OCI-LY7 (cell line): Measurements from ENCODE around the gene ADGRD1. TPM values are rescaled to one million over a fixed set of nuclear protein-coding genes. Genes with fewer than 3 reads are reported as not detected.

Experiments
- BruUV-seq: library from RNA; stranded (reverse); fragments of 400-500 nt; replicated peaks from 2 replicates; lab custom pipeline; 2021; lab: Mats Ljungman, UMichigan
- CTCF ChIA-PET: fragments of 300-600 bp; sonication (Branson Sonifier 250); formaldehyde crosslinking; loops from one replicate; lab custom pipeline; 2022; ENCODE audit warnings: antibody characterized with exemption; ENCODE audit not compliant: unreplicated experiment; lab: Charles Lee
- POLR2A ChIA-PET: fragments of 300-600 bp; sonication (Branson Sonifier 250); formaldehyde crosslinking; loops from one replicate; lab custom pipeline; 2022; ENCODE audit warnings: antibody characterized with exemption; lab: Charles Lee
- DNase-seq: peaks from one replicate; pipeline ENCODE4 v3.0.0-alpha.2; 2015; ENCODE audit warnings: low spot score
- H2AFZ ChIP-seq: fragments of 200-600 bp; sonication (generic), shearing (Covaris generic); 2 replicates; pipeline ENCODE4 v1.6.1; 2014; ENCODE audit warnings: mild to moderate bottlenecking, antibody characterized with exemption, low read length, moderate library complexity
- H3K27ac ChIP-seq: fragments of 200-600 bp; sonication (generic); 2 replicates; pipeline ENCODE4 v1.5.1; 2014; ENCODE audit warnings: mixed run types, low read depth, mild to moderate bottlenecking, moderate library complexity, low read length, inconsistent platforms; ENCODE audit not compliant: poor library complexity, severe bottlenecking
- H3K36me3 ChIP-seq: fragments of 200-600 bp; sonication (generic); 2 replicates; pipeline ENCODE4 v1.6.1; 2014; ENCODE audit warnings: mild to moderate bottlenecking, antibody characterized with exemption, low read length, moderate library complexity, mixed read lengths; ENCODE audit not compliant: insufficient read depth
- H3K4me1 ChIP-seq: fragments of 200-600 bp; sonication (generic); 2 replicates; pipeline ENCODE4 v1.5.1; 2014; ENCODE audit warnings: mild to moderate bottlenecking, low read length; ENCODE audit not compliant: insufficient read depth, poor library complexity, severe bottlenecking
- H3K4me2 ChIP-seq: fragments of 200-600 bp; sonication (generic); 2 replicates; pipeline ENCODE4 v1.6.1; 2014; ENCODE audit warnings: mild to moderate bottlenecking, low read length
- H3K4me3 ChIP-seq: fragments of 200-600 bp; sonication (generic); 2 replicates; pipeline ENCODE4 v1.5.1; 2014; ENCODE audit warnings: mild to moderate bottlenecking, low read depth, low read length; ENCODE audit not compliant: poor library complexity, severe bottlenecking
- H3K79me2 ChIP-seq: fragments of 200-600 bp; sonication (generic); 2 replicates; pipeline ENCODE4 v1.6.1; 2016; ENCODE audit warnings: low read depth, mild to moderate bottlenecking, low read length, moderate library complexity, mixed read lengths; ENCODE audit not compliant: insufficient read depth
- H3K9me2 ChIP-seq: fragments of 200-600 bp; sonication (generic); 2 replicates; pipeline ENCODE4 v1.6.1; 2016; ENCODE audit warnings: mild to moderate bottlenecking, low read length, mixed read lengths; ENCODE audit not compliant: insufficient read depth
- H3K9me3 ChIP-seq: fragments of 200-600 bp; sonication (generic); 2 replicates; pipeline ENCODE4 v1.6.1; 2014; ENCODE audit warnings: mild to moderate bottlenecking, mixed run types, low read length, mixed read lengths
- H4K20me1 ChIP-seq: fragments of 200-600 bp; sonication (generic); 2 replicates; pipeline ENCODE4 v1.6.1; 2014; ENCODE audit warnings: mild to moderate bottlenecking, antibody characterized with exemption, low read length, moderate library complexity, mixed read lengths; ENCODE audit not compliant: insufficient read depth
- EZH2phosphoT487 ChIP-seq: fragments of 200-600 bp; sonication (generic); IDR thresholded peaks from 2 replicates; pipeline ENCODE4 v1.6.1; 2018; ENCODE audit warnings: low read depth, borderline replicate concordance, mild to moderate bottlenecking, mixed run types, antibody characterized with exemption, low read length, moderate library complexity, mixed read lengths
- intact Hi-C: fragments of 100-400 bp; cut with micrococcal nuclease; formaldehyde crosslinking; loops from one replicate; pipeline ENCODE4 v1.10.0; 2022; ENCODE audit not compliant: unreplicated experiment
- total RNA-seq, 2 experiments: library from RNA; depleted of rRNA in 1 of 2; stranded (reverse); fragments of >200 nt in 1 of 2; shearing (Covaris generic) in 1 of 2; gene quantifications; 2 replicates each; pipeline ENCODE4 v1.2.3, GENCODE V29; 2014 to 2022
- TF ChIP-seq, protein P1 (sequence below): fragments of 200-600 bp; sonication (generic); conservative IDR thresholded peaks from 2 replicates; pipeline ENCODE4 v1.5.1; 2014; ENCODE audit warnings: mild to moderate bottlenecking, antibody characterized with exemption, low read length, moderate library complexity, mixed read lengths

Gene ADGRD1
- total RNA-seq, 2 experiments from 2014 or later = 1.0 to 1.7 TPM

DNA sequence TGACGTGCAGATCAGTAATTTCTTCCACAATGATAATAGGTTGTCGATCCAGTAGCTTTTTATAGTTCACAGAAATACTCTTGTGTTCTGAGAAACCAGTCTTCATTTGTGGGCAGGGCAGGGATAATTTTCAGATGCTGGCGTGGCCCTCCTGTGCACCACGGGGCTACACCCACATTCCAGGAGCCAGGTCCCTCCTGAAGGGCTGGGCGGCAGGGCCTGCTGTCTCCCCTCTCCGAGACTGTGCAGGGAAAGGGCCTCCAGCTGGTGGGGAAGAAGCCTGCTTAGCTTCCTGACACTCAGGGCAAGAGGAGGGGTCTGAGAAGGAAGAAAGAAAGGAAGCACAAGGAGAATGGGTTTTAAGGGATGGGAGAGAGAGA, 94.9 kb downstream of the ADGRD1 start:
- TF ChIP-seq EZH2phosphoT487 = no peak
- TF ChIP-seq, protein P1, sequence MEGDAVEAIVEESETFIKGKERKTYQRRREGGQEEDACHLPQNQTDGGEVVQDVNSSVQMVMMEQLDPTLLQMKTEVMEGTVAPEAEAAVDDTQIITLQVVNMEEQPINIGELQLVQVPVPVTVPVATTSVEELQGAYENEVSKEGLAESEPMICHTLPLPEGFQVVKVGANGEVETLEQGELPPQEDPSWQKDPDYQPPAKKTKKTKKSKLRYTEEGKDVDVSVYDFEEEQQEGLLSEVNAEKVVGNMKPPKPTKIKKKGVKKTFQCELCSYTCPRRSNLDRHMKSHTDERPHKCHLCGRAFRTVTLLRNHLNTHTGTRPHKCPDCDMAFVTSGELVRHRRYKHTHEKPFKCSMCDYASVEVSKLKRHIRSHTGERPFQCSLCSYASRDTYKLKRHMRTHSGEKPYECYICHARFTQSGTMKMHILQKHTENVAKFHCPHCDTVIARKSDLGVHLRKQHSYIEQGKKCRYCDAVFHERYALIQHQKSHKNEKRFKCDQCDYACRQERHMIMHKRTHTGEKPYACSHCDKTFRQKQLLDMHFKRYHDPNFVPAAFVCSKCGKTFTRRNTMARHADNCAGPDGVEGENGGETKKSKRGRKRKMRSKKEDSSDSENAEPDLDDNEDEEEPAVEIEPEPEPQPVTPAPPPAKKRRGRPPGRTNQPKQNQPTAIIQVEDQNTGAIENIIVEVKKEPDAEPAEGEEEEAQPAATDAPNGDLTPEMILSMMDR = no peak
- H2AFZ ChIP-seq = no peak overlapping the region
- H3K9me3 ChIP-seq = no peaks in the 10 kb centered on the region
- H3K9me2 ChIP-seq = no peaks in the 10 kb centered on the region
- no peaks in the 10 kb centered on the region for H3K36me3 ChIP-seq
- BruUV-seq = no TSS peak
- H3K4me1 ChIP-seq = peaks cover 11% of the 10 kb centered on the region
- ChIA-PET POLR2A (no interaction called here), CTCF (no interaction called here)
- intact Hi-C loops = no loop called here
- H3K79me2 ChIP-seq = no peaks in the 10 kb centered on the region
- no peaks in the 10 kb centered on the region for H4K20me1 ChIP-seq
- no peak overlapping the region for H3K4me2 ChIP-seq
- no peak for DNase-seq
- H3K4me3 ChIP-seq = no peak overlapping the region
- H3K27ac ChIP-seq = no peak overlapping the region

DNA sequence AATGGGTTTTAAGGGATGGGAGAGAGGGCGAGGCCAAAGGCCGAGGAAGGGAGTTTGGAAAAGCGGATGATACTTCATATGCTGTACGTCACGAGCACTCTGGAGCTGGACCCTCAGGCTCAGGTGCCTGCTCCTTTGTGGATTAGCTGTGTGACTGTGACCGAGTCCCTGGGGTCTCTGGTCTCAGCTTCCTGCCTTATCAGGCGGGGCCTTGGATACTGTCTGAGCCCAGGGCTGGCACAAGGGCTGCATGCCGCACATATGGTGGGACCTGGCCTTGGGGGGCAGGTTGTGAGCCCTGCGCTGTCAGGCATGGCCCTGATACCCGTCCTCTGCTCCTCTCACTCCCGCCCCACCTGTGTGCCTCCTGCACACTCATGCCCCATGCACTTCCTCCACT, 95.3 kb downstream of the ADGRD1 start:
- no peak for TF ChIP-seq EZH2phosphoT487
- TF ChIP-seq, protein P1 = no peak
- CTCF ChIA-PET = no interaction called here
- no peak overlapping the region for H3K4me2 ChIP-seq
- H4K20me1 ChIP-seq = no peaks in the 10 kb centered on the region
- H3K79me2 ChIP-seq = no peaks in the 10 kb centered on the region
- H3K27ac ChIP-seq = no peak overlapping the region
- H3K4me3 ChIP-seq = no peak overlapping the region
- no TSS peak for BruUV-seq
- POLR2A ChIA-PET = no interaction called here
- no peak for DNase-seq
- no peaks in the 10 kb centered on the region for H3K36me3 ChIP-seq
- no peaks in the 10 kb centered on the region for H3K9me3 ChIP-seq
- no peak overlapping the region for H2AFZ ChIP-seq
- intact Hi-C loops = no loop called here
- H3K4me1 ChIP-seq = peaks cover 11% of the 10 kb centered on the region
- H3K9me2 ChIP-seq = no peaks in the 10 kb centered on the region

DNA sequence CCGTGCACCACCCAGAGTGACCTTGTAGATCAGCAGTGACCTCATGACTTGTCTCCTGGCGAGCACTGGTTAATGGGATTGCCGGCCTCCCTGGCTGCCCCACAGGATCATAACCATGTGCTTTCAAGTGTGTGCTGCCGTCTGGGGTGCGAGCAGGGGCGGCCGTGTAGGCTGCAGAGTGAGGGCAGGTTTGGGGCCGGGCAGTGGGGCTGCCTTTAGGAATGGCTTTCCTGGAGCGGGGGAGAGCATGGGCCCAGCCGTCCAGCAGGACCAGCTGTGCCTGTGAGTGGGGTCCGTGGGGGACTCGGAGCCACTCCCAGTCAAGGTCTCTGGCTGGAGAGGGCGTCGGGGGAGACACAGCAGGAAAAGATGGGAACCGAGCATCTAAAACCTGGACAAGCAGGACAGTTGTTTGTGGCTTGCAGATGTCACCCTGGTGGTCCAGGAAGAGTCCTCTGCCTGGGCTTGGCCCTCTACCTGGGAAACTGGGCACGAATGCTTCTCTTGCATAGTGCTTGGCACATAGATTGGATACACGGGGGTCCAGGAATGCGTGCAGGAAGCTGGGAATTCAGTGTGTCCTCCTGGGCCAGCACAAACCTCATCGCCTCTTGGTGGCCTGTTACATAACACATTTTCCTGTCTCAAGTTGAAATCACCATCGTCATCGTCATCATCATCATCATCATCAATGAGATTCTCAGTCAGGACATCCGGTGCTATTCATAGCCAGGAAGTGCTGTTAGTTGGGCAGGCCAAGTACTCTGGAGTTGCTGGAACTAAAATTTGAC, 96.0 kb downstream of the ADGRD1 start:
- no peaks in the 10 kb centered on the region for H3K79me2 ChIP-seq
- no peaks in the 10 kb centered on the region for H3K9me3 ChIP-seq
- H3K4me1 ChIP-seq = peaks cover 11% of the 10 kb centered on the region
- no peak overlapping the region for H3K4me3 ChIP-seq
- no peaks in the 10 kb centered on the region for H4K20me1 ChIP-seq
- POLR2A ChIA-PET = interaction anchor here (0.6 kb wide), 1 partner anchor 15 kb away, joined by 3 read pairs; no protein-coding TSS in a partner anchor
- H3K4me2 ChIP-seq = no peak overlapping the region
- no peak overlapping the region for H3K27ac ChIP-seq
- H2AFZ ChIP-seq = no peak overlapping the region
- no peaks in the 10 kb centered on the region for H3K36me3 ChIP-seq
- BruUV-seq = no TSS peak
- H3K9me2 ChIP-seq = no peaks in the 10 kb centered on the region
- intact Hi-C loops = no loop called here
- no peak for DNase-seq
- CTCF ChIA-PET = no interaction called here
- TF ChIP-seq EZH2phosphoT487 = no peak
- TF ChIP-seq, protein P1 = no peak
